Kasumi-1 (cell line): ENCODE results near the gene LEMD2.

Experiments used
- DNase-seq, 2 experiments: peaks; one replicate each; lab custom pipeline; 2025; lab: John Stamatoyannopoulos, UW

LEMD2 gene

GRCh38 chr6:33774774-33775173 is 14.2 kb downstream of the LEMD2 start:
- DNase-seq = no peak

GRCh38 chr6:33772902-33773472 is 15.9 kb downstream of the LEMD2 start:
- DNase-seq = no peak

GRCh38 chr6:33772082-33772830 is 16.7 kb downstream of the LEMD2 start:
- DNase-seq = no peak

GRCh38 chr6:33771146-33772081 is 17.5 kb downstream of the LEMD2 start:
- DNase-seq = peak; percentile 67 to 83

GRCh38 chr6:33770833-33771145 is 18.1 kb downstream of the LEMD2 start:
- no peak for DNase-seq

- DNase-seq = no peak
These were observed 18.7 kb downstream of the LEMD2 start for GRCh38 chr6:33770124-33770832.

GRCh38 chr6:33769248-33769821 is 19.6 kb downstream of the LEMD2 start:
- DNase-seq = no peak

- peak; percentile 50 to 65 for DNase-seq
These were observed 20.2 kb downstream of the LEMD2 start for GRCh38 chr6:33768644-33769120.

GRCh38 chr6:33766921-33767907 is 21.7 kb downstream of the LEMD2 start:
- no peak for DNase-seq

- DNase-seq = no peak
These were observed 23.6 kb downstream of the LEMD2 start for GRCh38 chr6:33765368-33765767.

- DNase-seq = no peak
These were observed 24.9 kb downstream of the LEMD2 start for GRCh38 chr6:33764036-33764435.

- DNase-seq = no peak
These were observed 25.4 kb downstream of the LEMD2 start for GRCh38 chr6:33763483-33763882.

GRCh38 chr6:33762713-33763112 is 26.2 kb downstream of the LEMD2 start:
- DNase-seq = no peak

GRCh38 chr6:33761922-33762629 is 26.9 kb downstream of the LEMD2 start:
- DNase-seq = peak; percentile 58 to 70

GRCh38 chr6:33761581-33761921 is 27.4 kb downstream of the LEMD2 start:
- no peak for DNase-seq

GRCh38 chr6:33759887-33760629 is 28.9 kb downstream of the LEMD2 start:
- no peak for DNase-seq

- DNase-seq = no peak
These were observed 30.1 kb downstream of the LEMD2 start for GRCh38 chr6:33758815-33759216.

GRCh38 chr6:33757906-33758305 is 31.0 kb downstream of the LEMD2 start:
- no peak for DNase-seq

GRCh38 chr6:33757113-33757512 is 31.8 kb downstream of the LEMD2 start:
- no peak for DNase-seq
